Limb (tissue), 2 donors: Measurements from ENCODE around the gene SLC37A3.

Source experiments
- DNase-seq, 2 donors: peaks; one replicate each; pipeline ENCODE4 v3.0.0-alpha.2; 2016; ENCODE audit errors: extremely low spot score in 2 of 2

Gene SLC37A3

GRCh38 chr7:140402178-140402835, 4.0 kb upstream of the SLC37A3 start:
- DNase-seq, result no peak

- DNase-seq, result no peak
Observed at GRCh38 chr7:140400381-140400780, 2.1 kb upstream of the SLC37A3 start.

GRCh38 chr7:140398821-140399220, 491 bp upstream of the SLC37A3 start:
- DNase-seq, result no peak

GRCh38 chr7:140393756-140394306, 4.5 kb downstream of the SLC37A3 start:
- no peak for DNase-seq

DNA sequence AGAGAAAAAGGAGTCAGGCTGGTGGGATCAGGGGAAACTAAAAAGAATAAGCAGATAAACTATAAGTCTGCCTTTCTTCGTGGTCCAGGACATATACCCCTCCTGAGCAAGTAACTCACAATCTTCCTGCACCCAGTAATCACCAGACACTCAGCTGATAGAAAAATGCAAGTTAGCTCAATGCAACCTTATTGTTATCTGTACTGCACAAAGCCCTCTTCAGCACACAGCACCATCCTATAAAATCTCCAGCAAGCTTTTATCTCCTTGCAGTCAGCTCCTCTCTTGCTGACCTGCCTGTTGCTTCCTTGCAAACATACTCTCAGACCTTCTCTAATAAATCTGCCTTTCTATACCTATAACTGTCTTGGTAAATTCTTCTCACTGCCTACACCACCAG, 6.7 kb downstream of the SLC37A3 start:
- DNase-seq, result no peak

DNA sequence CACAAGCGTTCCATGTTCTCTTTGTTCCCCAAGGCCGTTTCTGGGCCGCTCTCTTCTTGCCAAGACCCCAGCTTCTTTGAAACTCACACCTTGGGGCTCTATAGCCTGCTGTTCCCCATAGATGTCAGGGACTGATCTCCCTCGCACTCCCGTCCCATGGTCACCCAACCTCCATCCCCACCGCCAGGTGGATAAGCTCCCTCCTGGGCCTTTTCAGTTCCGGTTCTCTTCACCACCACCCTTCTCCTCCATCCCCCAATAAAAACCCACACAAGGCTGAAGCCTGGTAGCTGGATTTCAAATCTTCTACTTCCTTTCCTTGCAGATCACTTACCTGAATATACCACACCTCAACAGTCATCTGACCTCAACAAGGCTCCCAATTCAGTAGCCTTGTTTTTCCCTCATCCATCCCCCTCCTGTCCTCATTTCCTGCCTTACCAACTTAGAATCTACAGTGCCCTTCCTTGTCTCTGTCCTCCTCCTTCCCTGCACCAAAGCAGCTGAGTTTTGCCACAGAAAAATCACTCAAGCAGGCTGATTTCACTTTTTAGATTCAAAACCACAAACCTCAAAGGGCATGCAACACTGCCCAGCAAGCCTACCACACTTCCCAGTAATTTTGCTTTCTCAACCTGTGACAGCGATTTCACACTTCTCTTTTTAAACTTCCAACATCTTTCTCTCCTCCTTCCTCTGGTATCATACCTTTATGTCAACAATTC, 7.7 kb downstream of the SLC37A3 start:
- DNase-seq, result no peak

- DNase-seq, result no peak
Observed at GRCh38 chr7:140390034-140390433, 8.3 kb downstream of the SLC37A3 start.

DNA sequence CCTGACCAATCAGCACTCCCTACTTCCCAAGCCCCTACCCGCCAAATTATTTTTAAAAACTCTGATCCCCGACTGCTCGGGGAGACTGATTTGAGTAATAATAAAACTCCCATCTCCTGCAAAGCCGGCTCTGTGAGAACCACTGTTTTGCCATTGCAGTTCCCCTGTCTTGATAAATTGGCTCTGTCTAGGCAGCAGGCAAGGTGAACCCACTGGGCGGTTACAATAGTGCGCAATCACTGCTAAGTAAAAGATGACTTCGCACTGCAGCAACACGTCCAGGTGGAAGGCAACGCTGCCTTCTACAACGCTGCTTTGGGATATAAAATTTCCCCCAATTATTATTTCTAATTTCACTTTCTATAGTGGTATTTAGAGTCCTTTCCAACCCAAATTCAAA, 8.9 kb downstream of the SLC37A3 start:
- no peak for DNase-seq

GRCh38 chr7:140384894-140385545, 13.3 kb downstream of the SLC37A3 start:
- DNase-seq, result no peak

- no peak for DNase-seq
Observed at GRCh38 chr7:140383954-140384713, 14.2 kb downstream of the SLC37A3 start.

- DNase-seq, result no peak
Observed at GRCh38 chr7:140375892-140376730, 22.2 kb downstream of the SLC37A3 start.

GRCh38 chr7:140375323-140375722, 23.0 kb downstream of the SLC37A3 start:
- DNase-seq, result no peak

GRCh38 chr7:140369294-140369693, 29.0 kb downstream of the SLC37A3 start:
- no peak for DNase-seq

DNA sequence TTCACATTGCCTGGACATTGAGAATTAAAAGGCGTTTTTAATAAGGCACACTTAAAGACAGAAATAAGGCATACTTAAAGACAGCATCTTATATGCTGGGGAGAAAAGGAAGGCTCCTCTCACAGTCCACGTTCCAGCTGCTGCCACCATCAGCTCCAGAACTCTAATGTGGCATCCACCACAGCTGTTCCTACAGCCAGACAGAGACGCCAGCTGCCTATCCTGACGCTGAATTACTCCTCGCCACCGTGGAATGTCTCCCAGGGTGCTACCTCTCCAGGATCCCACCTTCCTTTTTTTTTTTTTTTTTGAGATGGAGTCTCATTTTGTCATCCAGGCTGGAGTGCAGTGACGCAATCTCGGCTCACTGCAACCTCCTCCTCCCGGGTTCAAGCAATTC, 30.8 kb downstream of the SLC37A3 start:
- no peak for DNase-seq

DNA sequence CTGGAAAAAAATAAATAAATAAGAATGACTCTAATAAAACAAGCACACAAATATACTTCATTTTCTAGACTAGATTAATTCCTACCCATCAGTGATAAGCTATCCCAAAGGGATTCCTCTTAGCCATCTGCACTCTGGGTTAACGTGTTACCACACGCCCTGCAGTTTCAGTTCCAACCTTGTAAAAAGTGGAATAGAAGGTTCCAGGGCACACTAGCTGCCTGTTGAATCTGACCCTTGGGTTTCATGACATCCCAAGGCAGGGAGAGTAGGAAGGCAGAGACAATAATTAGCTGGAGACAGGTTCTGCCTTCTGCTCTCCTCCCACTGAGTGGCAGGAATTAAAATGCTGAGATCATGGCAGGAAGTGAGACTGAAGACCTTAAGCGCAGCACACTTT, 33.5 kb downstream of the SLC37A3 start:
- no peak for DNase-seq

GRCh38 chr7:140360697-140361229, 37.6 kb downstream of the SLC37A3 start:
- no peak for DNase-seq

DNA sequence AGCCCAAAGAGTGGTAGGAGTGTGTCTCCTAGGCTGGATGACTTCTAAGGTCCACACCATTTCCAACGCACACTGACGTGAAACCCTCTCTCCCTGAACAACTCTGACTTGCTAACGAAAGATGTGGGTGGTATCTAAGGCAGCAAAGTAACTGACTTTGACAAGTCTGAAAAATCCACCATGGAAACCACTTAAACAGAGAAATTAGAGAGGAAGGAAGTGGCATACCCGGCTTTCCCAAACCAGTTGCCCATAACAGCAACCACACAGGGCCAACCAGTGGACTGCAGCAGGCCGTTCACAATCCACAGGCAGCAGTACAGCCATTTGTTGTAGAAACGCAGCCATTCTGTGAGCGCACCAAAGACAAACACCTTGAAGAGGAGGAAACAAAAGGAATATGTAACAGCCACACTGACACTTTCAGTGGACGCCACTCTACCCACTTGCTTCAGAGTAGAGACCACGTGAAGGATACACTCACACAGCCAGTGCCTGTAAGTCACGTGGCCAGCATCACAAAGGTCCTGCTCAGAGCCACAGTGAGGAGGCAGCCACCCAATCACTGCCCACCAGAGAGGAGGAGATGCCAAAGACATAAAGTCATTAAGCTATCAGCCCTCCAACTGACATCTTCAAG, 39.8 kb downstream of the SLC37A3 start:
- DNase-seq, result no peak

DNA sequence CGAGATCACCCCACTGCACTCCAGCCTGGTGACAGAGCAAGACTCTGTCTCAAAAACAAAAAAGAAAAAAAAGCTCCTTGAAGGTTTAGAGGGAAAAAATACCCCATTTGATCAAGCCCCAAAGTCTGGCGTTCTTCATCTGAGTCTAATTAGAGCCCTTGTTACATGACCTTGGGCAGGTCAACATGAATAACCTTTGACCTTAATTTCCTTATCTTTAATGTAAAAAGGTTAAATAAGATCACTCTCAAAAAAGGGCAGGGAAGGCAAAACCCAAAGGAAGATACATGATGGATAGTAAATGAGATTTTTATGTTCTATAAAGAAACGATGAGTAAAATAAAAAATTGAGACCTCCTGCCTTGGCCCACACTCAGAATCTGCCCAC, 40.3 kb downstream of the SLC37A3 start:
- no peak for DNase-seq

- no peak for DNase-seq
Observed at GRCh38 chr7:140350056-140350455, 48.3 kb downstream of the SLC37A3 start.

DNA sequence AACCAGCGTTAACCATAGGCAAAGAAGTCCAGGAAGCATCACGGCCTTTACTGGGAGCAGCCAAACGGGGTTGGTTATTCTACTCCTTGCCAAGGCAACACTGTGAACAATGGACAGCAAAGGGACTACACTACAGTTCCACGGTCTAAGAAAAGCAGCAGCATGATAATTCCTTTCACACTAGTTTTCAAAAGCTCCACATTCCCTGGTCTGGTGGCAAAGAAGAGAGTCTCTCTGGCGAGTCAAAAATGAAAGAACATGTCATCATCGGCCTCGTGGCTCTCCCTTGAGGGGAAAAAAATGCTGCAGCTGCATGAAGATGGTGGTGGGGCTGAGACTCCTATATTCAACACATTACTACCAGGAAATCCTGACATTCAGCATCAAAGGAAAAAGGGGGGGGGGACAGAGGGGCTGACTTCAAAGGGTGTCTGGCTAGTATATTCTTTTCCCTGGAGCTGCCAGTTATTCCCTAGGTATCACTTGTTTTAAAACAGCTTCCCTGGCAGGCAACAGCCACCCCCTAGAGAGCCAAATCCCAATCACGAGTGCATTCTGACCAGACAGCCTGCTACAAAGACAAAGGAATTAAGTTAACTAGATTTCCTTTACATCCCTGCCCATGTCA, 49.1 kb downstream of the SLC37A3 start:
- no peak for DNase-seq
